ENCODE data around the gene CD40LG.

Gene CD40LG

GRCh38 chrX:136630881-136631280 is 17.1 kb upstream of the CD40LG start:
- TF ChIP-seq CTCF (IDR thresholded peaks at IDR 0.05): no peak

GRCh38 chrX:136635235-136635634 is 12.7 kb upstream of the CD40LG start:
- no peak for TF ChIP-seq CTCF (IDR thresholded peaks at IDR 0.05)

- no peak for TF ChIP-seq CTCF (IDR thresholded peaks at IDR 0.05)
These were observed 11.8 kb upstream of the CD40LG start for GRCh38 chrX:136636121-136636520.

- TF ChIP-seq CTCF (IDR thresholded peaks at IDR 0.05): no peak
These were observed 8.3 kb upstream of the CD40LG start for GRCh38 chrX:136639506-136640176.

GRCh38 chrX:136643243-136643642 is 4.7 kb upstream of the CD40LG start:
- no peak for TF ChIP-seq CTCF (IDR thresholded peaks at IDR 0.05)

GRCh38 chrX:136646602-136647239 is 1.2 kb upstream of the CD40LG start:
- TF ChIP-seq CTCF (IDR thresholded peaks at IDR 0.05): no peak

GRCh38 chrX:136650811-136651210 is 2.9 kb downstream of the CD40LG start:
- no peak for TF ChIP-seq CTCF (IDR thresholded peaks at IDR 0.05)
